ENCODE data around the gene PDYN. TPM values are rescaled to one million over a fixed set of nuclear protein-coding genes. Genes with fewer than 3 reads are reported as not detected.

The PDYN gene
- total RNA-seq, 4 donors from 2014 or later: not detected

DNA sequence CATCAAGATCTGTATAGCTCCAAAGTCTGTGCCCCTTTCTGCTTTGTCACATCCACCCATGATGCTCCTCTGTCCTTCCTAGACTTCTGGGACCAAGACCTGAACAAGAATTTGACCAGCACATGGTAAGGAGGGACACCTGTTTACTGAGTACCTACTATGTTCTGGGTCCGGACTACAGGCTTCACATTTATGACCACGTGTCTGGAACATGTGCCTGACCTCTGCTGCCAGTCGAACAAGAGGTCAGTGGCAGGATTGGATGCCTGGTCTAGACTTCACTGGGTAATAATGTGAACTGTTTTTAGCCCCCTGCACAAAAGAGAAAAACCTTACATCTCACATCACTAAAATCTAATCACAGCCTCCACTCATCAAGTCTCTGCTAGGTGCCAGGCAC lies 7.3 kb upstream of the PDYN start:
- TF ChIP-seq CTCF (IDR thresholded peaks at IDR 0.05) (no peak), POLR2A (IDR thresholded peaks at IDR 0.05) (no peak)
- Histone ChIP-seq H3K27me3 (no peaks in the 10 kb centered on the region), H3K36me3 (no peaks in the 10 kb centered on the region), H3K4me1 (no peaks in the 10 kb centered on the region), H3K4me3 (no peak overlapping the region), H3K9me3 (no peaks in the 10 kb centered on the region), H3K27ac (no peak overlapping the region)
- no peak for DNase-seq

GRCh38 chr20:2000285-2000684 lies 6.4 kb upstream of the PDYN start:
- Histone ChIP-seq H3K9me3 (no peaks in the 10 kb centered on the region), H3K4me3 (no peak overlapping the region), H3K27ac (no peak overlapping the region), H3K36me3 (no peaks in the 10 kb centered on the region), H3K27me3 (no peaks in the 10 kb centered on the region), H3K4me1 (no peaks in the 10 kb centered on the region)
- no peak for DNase-seq
- TF ChIP-seq POLR2A (IDR thresholded peaks at IDR 0.05) (no peak), CTCF (IDR thresholded peaks at IDR 0.05) (no peak)

- DNase-seq: no peak
- H3K4me3 ChIP-seq: no peak overlapping the region
- H3K4me1 ChIP-seq: no peaks in the 10 kb centered on the region
- H3K36me3 ChIP-seq: no peaks in the 10 kb centered on the region
- H3K27ac ChIP-seq: no peak overlapping the region
- H3K9me3 ChIP-seq: no peaks in the 10 kb centered on the region
- H3K27me3 ChIP-seq: no peaks in the 10 kb centered on the region
- TF ChIP-seq CTCF (IDR thresholded peaks at IDR 0.05) (no peak), POLR2A (IDR thresholded peaks at IDR 0.05) (no peak)
Measured at GRCh38 chr20:1998715-1999114, 4.9 kb upstream of the PDYN start.

DNA sequence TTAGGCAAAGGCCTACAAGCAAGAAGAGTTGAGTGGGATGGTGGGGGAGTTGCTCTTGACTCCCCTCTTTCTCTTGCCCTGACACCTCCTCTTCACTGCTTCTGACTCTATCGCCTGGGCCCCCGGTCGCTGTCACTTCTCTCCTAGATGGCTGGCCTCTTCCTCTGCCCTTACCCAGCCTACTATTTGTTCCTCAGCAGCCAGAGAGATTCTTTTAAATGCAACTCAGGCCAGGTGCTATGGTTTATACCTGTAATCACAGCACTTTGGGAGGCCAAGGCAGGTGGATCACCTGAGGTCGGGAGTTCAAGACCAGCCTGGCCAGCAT lies 4.3 kb upstream of the PDYN start:
- TF ChIP-seq CTCF (IDR thresholded peaks at IDR 0.05) (no peak), POLR2A (IDR thresholded peaks at IDR 0.05) (no peak)
- no peak overlapping the region for H3K4me3 ChIP-seq
- DNase-seq: no peak
- H3K4me1 ChIP-seq: no peaks in the 10 kb centered on the region
- H3K9me3 ChIP-seq: no peaks in the 10 kb centered on the region
- no peaks in the 10 kb centered on the region for H3K36me3 ChIP-seq
- no peak overlapping the region for H3K27ac ChIP-seq
- no peaks in the 10 kb centered on the region for H3K27me3 ChIP-seq

DNA sequence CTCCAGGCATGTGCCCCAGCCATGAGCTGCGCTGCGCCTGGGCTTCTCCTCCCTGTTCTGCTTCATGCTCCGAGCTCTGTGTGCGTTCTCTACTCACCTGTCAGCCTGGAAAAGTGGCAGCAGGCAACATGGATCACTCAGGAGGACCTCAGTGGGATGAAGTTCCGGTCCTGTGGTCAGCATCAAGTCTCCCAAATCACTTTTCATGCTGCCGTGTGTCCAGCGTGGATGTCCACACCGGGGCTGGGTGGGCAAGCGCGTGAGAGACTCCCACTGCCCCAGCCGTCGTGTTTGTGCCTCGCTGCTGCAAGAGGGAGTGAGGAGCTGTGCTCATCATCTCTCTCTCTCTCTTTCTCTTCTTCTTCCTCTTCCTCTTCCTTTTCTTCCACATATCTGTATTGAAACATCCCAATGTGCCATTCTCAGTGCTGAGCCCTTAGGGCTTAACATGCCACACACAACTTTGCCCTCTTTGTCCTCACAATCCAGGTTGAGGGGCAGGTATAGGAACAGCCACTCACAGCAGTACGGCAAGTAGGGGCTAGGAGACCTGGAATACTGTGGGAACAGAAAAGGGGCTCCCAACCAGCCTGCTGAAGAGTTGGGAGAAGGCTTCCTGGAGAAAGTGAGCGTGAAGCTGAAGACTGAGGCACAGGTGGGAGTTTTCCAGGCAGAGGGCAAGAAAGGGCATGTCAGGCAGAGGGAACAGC lies 3.8 kb upstream of the PDYN start:
- Histone ChIP-seq H3K9me3 (no peaks in the 10 kb centered on the region), H3K27me3 (no peaks in the 10 kb centered on the region), H3K36me3 (no peaks in the 10 kb centered on the region), H3K4me1 (no peaks in the 10 kb centered on the region), H3K4me3 (no peak overlapping the region), H3K27ac (no peak overlapping the region)
- DNase-seq: no peak
- TF ChIP-seq POLR2A (IDR thresholded peaks at IDR 0.05) (no peak), CTCF (IDR thresholded peaks at IDR 0.05) (no peak)
